Measurements from ENCODE around the gene ATP6AP2.

DNA sequence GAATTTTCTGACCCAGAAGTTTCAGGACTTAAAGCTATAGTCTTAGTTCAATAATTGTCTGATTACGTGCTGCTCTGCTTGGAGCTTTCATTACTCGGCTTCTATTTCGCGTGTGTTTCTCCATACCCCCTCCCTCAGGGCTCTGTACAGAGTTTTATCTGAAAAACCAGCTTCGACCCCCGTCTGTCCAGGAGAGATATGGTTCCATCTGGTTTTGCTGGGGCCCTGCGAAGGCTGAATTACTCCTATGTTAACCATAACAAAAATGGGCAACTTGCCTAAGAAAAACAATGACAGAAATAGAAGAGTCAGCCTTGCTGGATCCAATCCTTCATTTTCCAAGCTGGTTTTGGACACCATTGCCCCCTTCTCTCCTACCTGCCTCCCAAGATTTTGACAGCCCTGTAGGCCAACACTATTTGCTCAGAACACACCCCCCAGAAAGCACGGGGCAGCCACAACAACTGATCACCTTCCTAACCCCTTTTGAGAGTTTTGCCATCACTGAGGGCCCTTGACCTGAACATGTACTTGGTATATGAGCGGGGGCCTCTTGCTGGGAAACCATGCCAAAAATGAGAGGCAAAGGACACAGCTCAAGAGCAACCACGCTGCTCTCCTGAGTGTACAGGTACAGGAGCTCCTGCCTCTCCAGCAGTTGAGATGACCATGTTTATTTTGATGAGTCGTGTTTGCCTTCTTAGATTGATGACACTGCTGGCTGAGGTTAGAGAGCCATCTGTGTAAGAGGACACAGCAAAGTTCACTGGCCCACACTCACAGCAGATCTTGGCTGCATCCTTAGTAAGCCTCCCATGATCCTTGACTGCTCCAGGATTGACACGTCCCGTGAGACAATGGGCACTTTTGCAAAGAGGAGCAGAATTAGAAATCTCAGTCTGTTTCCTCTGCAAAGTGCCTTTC, 36.2 kb upstream of the ATP6AP2 start:
- no peak for TF ChIP-seq POLR2AphosphoS5 (IDR thresholded peaks at IDR 0.05; ENCODE audit: low read depth, low read length)
- TF ChIP-seq, protein P1, sequence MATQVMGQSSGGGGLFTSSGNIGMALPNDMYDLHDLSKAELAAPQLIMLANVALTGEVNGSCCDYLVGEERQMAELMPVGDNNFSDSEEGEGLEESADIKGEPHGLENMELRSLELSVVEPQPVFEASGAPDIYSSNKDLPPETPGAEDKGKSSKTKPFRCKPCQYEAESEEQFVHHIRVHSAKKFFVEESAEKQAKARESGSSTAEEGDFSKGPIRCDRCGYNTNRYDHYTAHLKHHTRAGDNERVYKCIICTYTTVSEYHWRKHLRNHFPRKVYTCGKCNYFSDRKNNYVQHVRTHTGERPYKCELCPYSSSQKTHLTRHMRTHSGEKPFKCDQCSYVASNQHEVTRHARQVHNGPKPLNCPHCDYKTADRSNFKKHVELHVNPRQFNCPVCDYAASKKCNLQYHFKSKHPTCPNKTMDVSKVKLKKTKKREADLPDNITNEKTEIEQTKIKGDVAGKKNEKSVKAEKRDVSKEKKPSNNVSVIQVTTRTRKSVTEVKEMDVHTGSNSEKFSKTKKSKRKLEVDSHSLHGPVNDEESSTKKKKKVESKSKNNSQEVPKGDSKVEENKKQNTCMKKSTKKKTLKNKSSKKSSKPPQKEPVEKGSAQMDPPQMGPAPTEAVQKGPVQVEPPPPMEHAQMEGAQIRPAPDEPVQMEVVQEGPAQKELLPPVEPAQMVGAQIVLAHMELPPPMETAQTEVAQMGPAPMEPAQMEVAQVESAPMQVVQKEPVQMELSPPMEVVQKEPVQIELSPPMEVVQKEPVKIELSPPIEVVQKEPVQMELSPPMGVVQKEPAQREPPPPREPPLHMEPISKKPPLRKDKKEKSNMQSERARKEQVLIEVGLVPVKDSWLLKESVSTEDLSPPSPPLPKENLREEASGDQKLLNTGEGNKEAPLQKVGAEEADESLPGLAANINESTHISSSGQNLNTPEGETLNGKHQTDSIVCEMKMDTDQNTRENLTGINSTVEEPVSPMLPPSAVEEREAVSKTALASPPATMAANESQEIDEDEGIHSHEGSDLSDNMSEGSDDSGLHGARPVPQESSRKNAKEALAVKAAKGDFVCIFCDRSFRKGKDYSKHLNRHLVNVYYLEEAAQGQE (IDR thresholded peaks at IDR 0.05; ENCODE audit: insufficient read depth in 1 of 2, low read depth in 2 of 2, low read length in 2 of 2): no peak
